GM19193 (cell line): ENCODE results near the gene U2AF1L4.
A peak's percentile ranks its signal among the peaks of the same experiment; 100 is the strongest.

Experiments
- POLR2A ChIP-seq: IDR thresholded peaks from 4 replicates; pipeline ENCODE4 v1.6.1; 2011; ENCODE audit not compliant: insufficient read depth, insufficient read length; ENCODE audit errors: extremely low read depth

The U2AF1L4 gene

GRCh38 chr19:35719402-35720162, 25.6 kb downstream of the U2AF1L4 start:
- no peak for TF ChIP-seq POLR2A

DNA sequence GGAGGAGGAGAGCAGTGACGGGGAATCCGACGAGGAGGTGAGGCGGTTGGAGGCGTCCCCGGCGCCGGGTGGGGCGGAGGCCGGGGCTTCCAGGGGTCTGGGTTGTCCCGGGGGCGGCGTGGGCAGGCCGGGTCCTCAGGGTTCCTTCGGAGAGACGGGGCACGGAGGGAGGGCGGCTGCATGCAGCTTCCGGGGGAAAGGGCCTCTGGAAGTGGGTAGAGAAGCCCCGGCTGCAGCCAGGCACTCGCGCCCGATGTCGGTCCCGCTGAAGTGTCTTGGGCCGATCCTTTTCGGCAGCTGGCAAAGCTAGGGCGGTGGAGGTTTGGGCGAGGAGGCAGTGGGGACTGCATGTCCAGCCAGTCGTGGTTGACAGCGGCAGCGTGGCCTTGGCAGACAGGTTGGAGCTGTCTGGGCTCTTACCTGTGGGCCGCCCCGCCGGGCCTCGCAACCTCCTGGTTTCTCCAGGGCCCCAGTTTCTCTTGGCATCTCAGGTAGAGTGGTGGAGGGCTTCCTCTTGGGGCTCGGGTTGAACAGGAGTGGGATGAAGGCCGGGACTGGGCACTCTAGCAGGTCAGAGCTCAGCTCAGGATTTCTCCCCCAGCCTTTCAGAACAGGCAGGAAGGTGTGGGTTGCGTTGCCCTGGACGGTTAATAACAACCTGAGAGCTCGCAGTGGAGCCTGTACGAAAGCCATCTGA, 26.7 kb downstream of the U2AF1L4 start:
- peak; percentile 57 for TF ChIP-seq POLR2A

- TF ChIP-seq POLR2A = peak; percentile 63
Observed at GRCh38 chr19:35717665-35718344, 27.4 kb downstream of the U2AF1L4 start, which contains the start of gene KMT2B. KMT2B (plus strand) TSS chr19:35718003; CDS start chr19:35718019, 16 bp downstream.

DNA sequence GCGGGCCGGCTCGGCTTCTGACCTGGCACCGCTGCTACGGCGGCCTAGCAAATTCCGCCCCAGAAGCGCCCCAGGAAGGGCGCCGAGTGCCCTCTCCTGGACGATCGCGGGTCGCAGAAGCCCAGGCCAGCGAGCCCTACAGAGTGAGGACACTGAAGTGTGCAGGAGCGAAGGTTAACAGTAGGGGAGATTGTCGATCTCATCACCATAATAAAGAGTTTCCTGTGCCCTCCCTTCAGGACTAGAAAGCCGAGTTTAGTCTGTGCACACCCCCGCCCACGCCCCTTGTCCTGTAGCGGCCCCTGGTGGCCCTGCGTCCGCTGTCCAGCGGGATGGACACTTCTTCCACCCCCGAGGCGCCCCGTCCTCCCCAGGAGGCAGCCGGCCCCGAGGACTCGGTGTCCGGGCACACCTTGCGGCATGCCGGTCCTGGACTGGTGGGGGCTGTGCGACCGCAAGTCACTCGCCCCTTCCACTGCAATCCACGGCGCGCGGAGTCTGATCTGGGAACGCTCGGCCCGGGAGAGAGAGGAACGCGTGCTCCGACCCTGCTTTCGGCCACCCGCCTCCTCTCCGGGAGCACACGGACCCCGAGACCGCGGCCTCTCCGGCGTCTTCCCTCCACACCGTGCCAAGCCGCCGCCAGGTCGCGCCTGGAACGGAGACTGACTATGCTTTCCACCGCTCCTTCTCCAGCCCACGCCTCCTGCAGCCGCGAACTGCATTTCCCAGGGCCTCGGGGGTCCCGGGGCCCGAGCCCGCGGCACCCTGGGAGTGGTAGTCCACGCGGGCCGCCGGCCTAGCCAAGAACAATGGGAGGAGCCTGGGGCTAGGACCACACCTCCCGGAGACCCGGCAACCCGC, 28.2 kb downstream of the U2AF1L4 start:
- TF ChIP-seq POLR2A = peak; percentile 28

GRCh38 chr19:35715981-35716800, 29.0 kb downstream of the U2AF1L4 start:
- TF ChIP-seq POLR2A = no peak

DNA sequence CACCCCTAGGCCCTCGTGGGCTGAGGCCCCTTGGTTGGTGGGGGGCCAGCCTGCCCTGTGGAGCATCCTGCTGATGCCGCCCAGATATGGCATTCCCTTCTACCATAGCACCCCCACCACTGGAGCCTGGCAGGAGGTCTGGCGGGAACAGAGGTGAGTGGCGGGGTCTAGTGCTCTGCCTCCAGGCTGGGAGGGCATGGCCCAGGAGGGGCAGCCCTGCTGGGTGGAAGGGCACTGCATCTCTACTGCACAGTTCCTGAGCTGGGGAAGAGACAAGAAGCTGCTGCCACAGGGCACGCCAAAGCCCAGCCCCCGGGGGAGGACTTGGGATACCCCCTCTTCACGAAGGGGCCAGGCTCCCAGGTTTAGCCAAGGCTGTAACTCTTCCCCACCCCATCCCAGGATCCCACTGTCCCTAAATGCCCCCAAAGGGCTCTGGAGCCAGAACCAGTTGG, 29.8 kb downstream of the U2AF1L4 start:
- TF ChIP-seq POLR2A = no peak

GRCh38 chr19:35714601-35715354, 30.4 kb downstream of the U2AF1L4 start:
- TF ChIP-seq POLR2A = peak; percentile 35

- TF ChIP-seq POLR2A = no peak
Observed at GRCh38 chr19:35713904-35714495, 31.2 kb downstream of the U2AF1L4 start.

DNA sequence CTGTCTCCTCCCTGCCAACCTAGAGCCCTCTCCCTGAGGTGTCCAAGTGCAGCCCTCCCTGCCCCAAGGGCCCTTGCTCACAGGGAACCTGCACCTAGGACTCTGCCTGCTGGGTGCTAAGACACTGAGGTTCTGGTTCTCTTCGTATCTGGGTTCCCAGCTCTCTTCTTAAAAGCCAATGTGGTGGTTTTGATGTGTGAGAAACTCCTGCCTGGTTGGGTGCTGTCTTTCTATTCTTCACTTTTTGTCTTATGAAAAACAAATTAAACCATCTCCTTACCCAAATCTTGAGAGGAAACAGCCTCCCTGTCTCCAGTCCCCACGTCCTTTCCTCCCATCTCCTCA, 31.7 kb downstream of the U2AF1L4 start:
- no peak for TF ChIP-seq POLR2A

DNA sequence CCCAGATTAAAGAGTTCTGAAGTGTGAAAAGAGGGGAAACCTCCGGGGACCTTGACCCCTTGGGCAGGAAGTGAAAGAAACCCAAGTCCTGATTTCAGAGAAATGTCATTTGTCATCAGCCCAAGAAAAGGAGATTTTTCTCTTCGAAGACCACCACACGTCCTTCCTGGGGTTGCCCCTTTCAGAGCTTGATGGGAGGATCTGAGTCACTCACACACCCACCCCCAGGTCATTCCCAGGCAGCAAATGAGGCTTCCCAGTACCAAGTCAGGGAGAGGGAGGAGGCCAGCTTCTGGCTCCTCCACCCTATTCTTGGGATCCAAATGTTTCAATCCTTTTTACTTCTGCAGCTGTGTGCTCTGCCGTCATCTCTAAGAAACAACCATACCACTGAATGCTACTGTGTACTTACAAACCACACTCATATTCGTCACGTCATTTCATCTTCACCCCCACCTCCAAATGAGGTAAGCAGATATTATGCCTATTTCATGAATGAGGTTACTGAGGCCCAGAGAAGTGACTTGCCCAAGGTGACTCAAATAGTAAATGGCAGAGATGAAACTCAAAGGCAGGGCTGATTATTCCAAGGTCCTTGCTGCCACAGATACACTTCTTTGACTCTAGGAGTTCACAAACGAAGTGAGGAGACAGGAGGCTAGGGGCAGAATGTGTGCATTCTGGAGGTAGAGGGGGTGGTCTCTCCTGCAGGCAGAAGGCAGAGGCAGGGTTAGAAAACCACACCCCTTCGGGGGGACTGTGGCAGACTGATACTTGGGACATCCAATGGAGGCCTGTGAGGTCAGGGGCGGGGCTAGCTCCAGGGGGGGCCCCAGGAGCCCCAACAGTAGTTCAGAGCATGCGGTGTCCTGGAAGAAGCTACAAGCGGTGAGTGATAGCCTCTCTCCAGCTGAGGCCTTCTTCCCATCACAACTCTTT, 32.4 kb downstream of the U2AF1L4 start:
- TF ChIP-seq POLR2A = peak; percentile 76

DNA sequence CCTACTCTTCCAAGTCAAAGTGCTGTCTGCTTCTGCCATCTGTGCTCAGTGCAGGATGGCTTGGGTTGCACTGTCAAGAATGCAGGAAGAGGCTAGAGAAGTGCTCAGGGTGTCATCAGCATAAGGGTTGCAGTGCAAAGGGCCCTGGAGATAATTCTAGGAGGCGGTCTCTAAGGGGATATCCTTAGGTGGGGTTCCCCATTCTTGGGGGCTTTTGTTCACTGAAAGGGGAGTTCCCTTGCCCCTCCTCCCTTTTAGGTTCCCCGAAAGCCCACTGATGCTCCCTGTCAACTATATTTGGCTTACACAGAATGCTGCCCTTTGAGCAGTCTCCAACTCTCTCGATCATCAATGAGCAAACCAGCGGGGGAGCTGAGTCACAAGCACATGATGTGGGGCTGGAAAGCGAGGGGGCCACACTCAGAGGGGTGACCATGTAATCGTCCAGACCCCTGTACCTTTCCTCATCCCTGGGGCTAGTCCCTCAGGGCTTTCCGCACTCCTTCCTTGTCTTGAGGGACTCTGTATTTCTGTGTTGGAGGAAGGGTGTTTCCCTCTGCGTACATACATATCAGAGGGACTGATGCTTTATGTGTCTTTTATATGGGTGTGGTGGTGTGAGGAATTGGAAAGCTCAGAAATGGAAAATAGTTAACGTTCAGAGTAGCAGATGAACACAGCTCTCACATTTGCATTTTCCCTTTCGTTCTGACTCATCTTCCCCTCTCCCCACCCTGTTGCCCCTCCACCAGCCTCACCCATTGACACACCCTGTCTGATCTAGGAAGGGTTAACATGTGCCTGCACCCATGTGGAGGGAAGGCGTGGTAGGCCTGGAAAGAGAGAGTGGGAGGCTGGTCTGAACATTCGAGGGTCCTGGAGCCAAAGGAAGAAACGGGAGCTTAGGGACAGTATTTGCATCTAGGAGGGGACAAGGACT, 34.2 kb downstream of the U2AF1L4 start:
- peak; percentile 38 for TF ChIP-seq POLR2A
